Ovary (tissue), 9 donors: ENCODE data around the gene ZMYND8. TPM values are rescaled to one million over a fixed set of nuclear protein-coding genes. Genes with fewer than 3 reads are reported as not detected.

ENCODE experiments used
- DNase-seq, 5 donors: peaks; one replicate each; pipeline ENCODE4 v3.0.0-alpha.2; 2019 to 2020
- H3K27ac ChIP-seq, 2 donors: fragments of 200-600 bp; one replicate each; pipeline versions ENCODE4 v1.5.1 to v1.8.0; 2019 to 2022
- H3K27me3 ChIP-seq: fragments of 200-600 bp; one replicate; pipeline ENCODE4 v1.8.0; 2022
- H3K36me3 ChIP-seq: fragments of 200-600 bp; sonication (generic); one replicate; pipeline ENCODE4 v1.5.1; 2019
- H3K4me1 ChIP-seq: one replicate; pipeline ENCODE4 v1.8.1; 2013; ENCODE audit warnings: mild to moderate bottlenecking, moderate library complexity; ENCODE audit not compliant: insufficient read depth
- H3K4me3 ChIP-seq: fragments of 200-600 bp; sonication (generic); one replicate; pipeline ENCODE4 v1.5.1; 2017
- H3K9me3 ChIP-seq, 2 donors: fragments of 200-600 bp in 1 of 2; sonication (generic) in 1 of 2; one replicate each; pipeline versions ENCODE4 v1.5.1 to v1.8.1; 2013 to 2019; ENCODE audit warnings: mild to moderate bottlenecking in 1 of 2, moderate library complexity in 1 of 2
- EP300 ChIP-seq: sonication (generic); formaldehyde crosslinking; IDR thresholded peaks from one replicate; pipeline ENCODE4 v1.6.1; 2017; ENCODE audit warnings: antibody characterized with exemption
- POLR2A ChIP-seq: fragments of 450-650 bp; IDR thresholded peaks from one replicate; pipeline ENCODE4 v1.6.1; 2017; ENCODE audit warnings: antibody characterized with exemption, mild to moderate bottlenecking, moderate library complexity
- WGBS, 3 donors: extraction: QIAGEN DNeasy Blood & Tissue Kit in 1 of 3; methylation state at CpG; one replicate each; pipeline versions ENCODE4 v1.1.5 to v1.1.7; 2013 to 2017; 5-methylcytosine and 5-hydroxymethylcytosine counted together
- intact Hi-C, 4 donors: fragments of 100-400 bp; cut with DNase I; formaldehyde crosslinking; loops; one replicate each; pipeline versions ENCODE4 v1.11.0 to v1.15.1; 2022 to 2023
- polyA plus RNA-seq, 2 donors: library from polyadenylated mRNA; stranded (reverse); fragments of 200-250 nt in 1 of 2; fragments of 350-450 nt in 1 of 2; fragmentation: Illumina TruSeq in 1 of 2; extraction: RNeasy Lipid Tissue Mini Kit (QIAGEN cat#74804) in 1 of 2; gene quantifications; one replicate each; pipeline ENCODE4 v1.2.3, GENCODE V29; 2013 to 2014
- total RNA-seq, 7 donors: library from RNA; depleted of rRNA in 2 of 7; stranded (reverse); fragments of >200 nt in 2 of 7; fragmentation: NEBNext Ultra II Directional in 3 of 7; extraction: Animal tissue kit (Norgen Biotek cat#: 25700) in 3 of 7; gene quantifications; one replicate each; pipeline versions ENCODE4 v1.1.0 to v1.2.4, GENCODE V29; 2016 to 2023
- TF ChIP-seq, protein P1 (sequence below), 3 donors: fragments of 450-650 bp in 2 of 3; fragments of 200-600 bp in 1 of 3; IDR thresholded peaks; one replicate each; pipeline versions ENCODE4 v1.5.1 to v1.8.0; 2016 to 2022; ENCODE audit warnings: antibody characterized with exemption in 3 of 3, mild to moderate bottlenecking in 1 of 3
- donor health status: DM: no; HTN: no; CAD: no; lungs with moderate emphysema.
- donor health status: DM: no; HTN: no; CAD: no.
- donor health status: Bipolar disorder and iron deficiency.
- donor health status: DM: yes; HTN: yes; CAD: no.
- donor health status: DM: no; HTN: no; CAD: no.
- donor health status: DM: yes; HTN: yes; CAD: no.

The ZMYND8 gene
- total and polyA plus RNA-seq, 9 donors, result 8.3 to 40.7 (median 30.5) TPM

DNA sequence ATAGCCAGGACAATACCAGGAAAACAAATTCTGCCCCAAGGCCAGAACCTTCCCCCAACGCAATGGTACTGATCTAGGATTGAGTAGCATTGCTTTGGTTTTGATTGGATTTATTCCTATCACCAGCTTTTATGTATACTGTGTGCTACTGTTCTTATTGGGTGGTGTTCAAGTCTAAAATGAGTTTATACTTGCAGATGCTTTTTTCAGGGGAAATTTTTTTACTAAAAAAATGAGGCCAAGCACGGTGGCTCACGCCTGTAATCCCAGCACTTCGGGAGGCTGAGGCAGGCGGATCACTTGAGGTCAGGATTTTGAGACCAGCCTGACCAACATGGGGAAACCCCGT is 116.8 kb downstream of the ZMYND8 start:
- peaks cover 4% of the 10 kb centered on the region for H3K4me1 ChIP-seq
- H3K27ac ChIP-seq, result no peak overlapping the region
- H3K9me3 ChIP-seq, result no peaks in the 10 kb centered on the region
- no peaks in the 10 kb centered on the region for H3K36me3 ChIP-seq
- no peak for DNase-seq
- no peaks in the 10 kb centered on the region for H3K27me3 ChIP-seq
- no peak for TF ChIP-seq POLR2A
- TF ChIP-seq, protein P1, sequence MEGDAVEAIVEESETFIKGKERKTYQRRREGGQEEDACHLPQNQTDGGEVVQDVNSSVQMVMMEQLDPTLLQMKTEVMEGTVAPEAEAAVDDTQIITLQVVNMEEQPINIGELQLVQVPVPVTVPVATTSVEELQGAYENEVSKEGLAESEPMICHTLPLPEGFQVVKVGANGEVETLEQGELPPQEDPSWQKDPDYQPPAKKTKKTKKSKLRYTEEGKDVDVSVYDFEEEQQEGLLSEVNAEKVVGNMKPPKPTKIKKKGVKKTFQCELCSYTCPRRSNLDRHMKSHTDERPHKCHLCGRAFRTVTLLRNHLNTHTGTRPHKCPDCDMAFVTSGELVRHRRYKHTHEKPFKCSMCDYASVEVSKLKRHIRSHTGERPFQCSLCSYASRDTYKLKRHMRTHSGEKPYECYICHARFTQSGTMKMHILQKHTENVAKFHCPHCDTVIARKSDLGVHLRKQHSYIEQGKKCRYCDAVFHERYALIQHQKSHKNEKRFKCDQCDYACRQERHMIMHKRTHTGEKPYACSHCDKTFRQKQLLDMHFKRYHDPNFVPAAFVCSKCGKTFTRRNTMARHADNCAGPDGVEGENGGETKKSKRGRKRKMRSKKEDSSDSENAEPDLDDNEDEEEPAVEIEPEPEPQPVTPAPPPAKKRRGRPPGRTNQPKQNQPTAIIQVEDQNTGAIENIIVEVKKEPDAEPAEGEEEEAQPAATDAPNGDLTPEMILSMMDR (IDR thresholded peaks at IDR 0.05), result no peak
- no peak for TF ChIP-seq EP300
- intact Hi-C loops, result no loop called here
- 77 to 93% (median 90%) methylated on average over 6 of the region's 6 CpGs for WGBS, 3 donors
- H3K4me3 ChIP-seq, result no peak overlapping the region

DNA sequence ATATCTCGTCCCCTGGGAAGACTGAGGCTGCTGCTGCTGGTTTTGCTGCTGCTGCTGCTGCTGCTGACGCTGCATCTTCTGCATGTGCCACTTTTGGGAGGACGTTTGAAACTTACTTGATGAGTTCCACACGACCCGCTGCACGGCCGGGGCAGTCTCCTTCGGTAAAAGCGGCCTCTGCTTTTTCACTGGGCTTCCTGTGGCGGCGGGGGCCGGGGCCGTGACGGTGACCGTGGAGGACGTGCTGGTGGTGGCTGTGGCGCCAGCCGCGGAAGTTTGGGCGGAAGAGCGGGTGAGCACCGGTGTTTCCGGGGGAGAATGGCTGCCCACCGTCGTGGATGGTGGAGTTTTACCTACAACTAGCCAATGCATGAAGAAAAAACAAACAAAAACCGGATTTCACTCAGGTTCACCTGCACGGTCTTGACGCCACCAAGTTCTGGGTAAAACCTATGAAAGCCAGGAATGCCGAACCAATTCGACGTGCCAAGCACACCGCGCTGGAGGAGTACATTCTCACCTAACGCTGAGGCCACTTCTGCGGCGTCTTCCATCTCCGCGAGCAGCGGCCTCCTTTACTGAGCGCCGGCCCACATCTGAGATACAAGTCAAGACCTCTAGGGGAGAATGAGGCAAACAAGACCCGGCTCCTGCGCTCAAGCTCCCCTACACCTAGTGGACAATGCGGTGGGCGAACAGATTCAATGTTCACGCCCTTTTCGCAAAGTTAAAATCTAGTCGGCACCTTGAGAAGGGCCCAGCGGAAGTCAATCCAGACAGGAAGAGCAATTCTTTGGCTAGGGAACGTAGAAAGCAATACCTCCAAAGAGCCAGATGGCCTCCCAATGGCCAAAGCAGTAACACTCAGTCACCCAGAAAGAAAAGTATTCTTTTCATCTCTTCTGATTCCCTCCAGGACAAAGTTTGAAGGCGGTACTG is 117.5 kb downstream of the ZMYND8 start:
- WGBS, 3 donors, result 95 to 96% (median 95%) methylated on average over 51 of the region's 51 CpGs
- intact Hi-C loops, result no loop called here
- no peaks in the 10 kb centered on the region for H3K27me3 ChIP-seq
- no peak overlapping the region for H3K4me3 ChIP-seq
- H3K36me3 ChIP-seq, result no peaks in the 10 kb centered on the region
- H3K27ac ChIP-seq, result no peak overlapping the region
- no peak for TF ChIP-seq EP300
- TF ChIP-seq POLR2A, result no peak
- TF ChIP-seq, protein P1 (IDR thresholded peaks at IDR 0.05), result no peak
- H3K4me1 ChIP-seq, result peaks cover 4% of the 10 kb centered on the region
- DNase-seq, result no peak
- H3K9me3 ChIP-seq, result no peaks in the 10 kb centered on the region

DNA sequence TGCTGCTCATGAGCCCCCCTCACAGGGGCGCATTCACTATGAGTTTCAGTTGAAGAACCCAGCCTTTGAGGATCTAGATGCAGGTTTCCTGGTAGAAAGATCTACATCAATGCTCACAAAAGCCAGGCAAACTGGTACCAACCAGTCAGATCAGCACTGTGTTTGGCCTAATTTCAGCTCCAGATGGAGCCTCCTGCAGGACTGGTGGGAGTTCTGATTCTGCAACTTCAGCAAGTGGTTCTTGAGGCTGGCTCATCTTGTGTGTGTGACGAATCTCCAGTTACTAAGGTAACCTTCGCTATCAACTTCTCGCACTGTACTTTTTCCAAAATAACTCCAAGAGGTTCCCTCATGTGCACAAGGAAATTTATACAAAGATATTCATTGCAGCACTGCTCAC is 118.8 kb downstream of the ZMYND8 start:
- TF ChIP-seq, protein P1 (IDR thresholded peaks at IDR 0.05), result no peak
- TF ChIP-seq POLR2A, result no peak
- peaks cover 4% of the 10 kb centered on the region for H3K4me1 ChIP-seq
- no peaks in the 10 kb centered on the region for H3K9me3 ChIP-seq
- 64 to 78% (median 70%) methylated on average over 4 of the region's 4 CpGs for WGBS, 3 donors
- H3K4me3 ChIP-seq, result no peak overlapping the region
- H3K27ac ChIP-seq, result no peak overlapping the region
- H3K36me3 ChIP-seq, result no peaks in the 10 kb centered on the region
- intact Hi-C loops, result no loop called here
- DNase-seq, result no peak
- no peaks in the 10 kb centered on the region for H3K27me3 ChIP-seq

DNA sequence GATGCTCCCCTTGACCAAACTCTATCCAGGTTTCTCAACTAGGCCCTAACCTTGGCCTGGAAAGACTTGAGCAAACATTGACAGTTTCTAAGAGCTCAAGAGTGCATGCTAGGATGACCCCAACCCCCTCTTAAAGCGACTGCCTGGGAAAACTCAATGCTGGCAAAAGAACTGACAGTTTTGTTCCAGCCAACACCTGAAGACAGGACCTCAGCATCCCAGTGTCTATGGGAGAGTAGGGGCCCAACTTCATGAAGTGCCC is 119.9 kb downstream of the ZMYND8 start:
- H3K4me3 ChIP-seq, result no peak overlapping the region
- WGBS, 3 donors, result 83 to 98% (median 96%) methylated on average over 1 of the region's 1 CpG
- H3K27ac ChIP-seq, result no peak overlapping the region
- peaks cover 2% of the 10 kb centered on the region for H3K4me1 ChIP-seq
- DNase-seq, result no peak
- no peaks in the 10 kb centered on the region for H3K27me3 ChIP-seq
- TF ChIP-seq POLR2A (no peak), EP300 (no peak)
- TF ChIP-seq, protein P1 (IDR thresholded peaks at IDR 0.05), result no peak
- H3K36me3 ChIP-seq, result no peaks in the 10 kb centered on the region
- H3K9me3 ChIP-seq, result no peaks in the 10 kb centered on the region
- intact Hi-C loops, result no loop called here
